ENCODE results near the gene SOX10.

SOX10 gene

DNA sequence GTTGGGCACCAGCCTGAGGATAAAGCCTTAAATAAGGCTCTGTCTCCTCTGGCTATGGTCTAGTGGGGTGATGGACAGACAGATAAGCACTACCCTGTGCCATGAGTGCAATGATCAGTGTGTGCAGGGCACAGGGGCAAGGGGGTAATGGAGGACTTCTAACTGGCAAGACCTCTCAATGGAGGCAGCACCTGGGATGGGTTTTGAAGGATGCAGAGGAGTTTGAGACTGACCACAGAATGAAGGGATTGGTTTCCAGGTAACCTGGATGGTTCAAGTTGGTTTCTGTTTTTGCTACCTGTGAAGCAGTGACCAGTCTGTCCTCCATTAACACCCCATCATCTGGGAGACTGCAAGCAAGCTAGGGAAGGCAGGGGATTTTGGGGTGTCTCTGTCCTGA lies 45.0 kb upstream of the SOX10 start:
- TF ChIP-seq, protein P1, sequence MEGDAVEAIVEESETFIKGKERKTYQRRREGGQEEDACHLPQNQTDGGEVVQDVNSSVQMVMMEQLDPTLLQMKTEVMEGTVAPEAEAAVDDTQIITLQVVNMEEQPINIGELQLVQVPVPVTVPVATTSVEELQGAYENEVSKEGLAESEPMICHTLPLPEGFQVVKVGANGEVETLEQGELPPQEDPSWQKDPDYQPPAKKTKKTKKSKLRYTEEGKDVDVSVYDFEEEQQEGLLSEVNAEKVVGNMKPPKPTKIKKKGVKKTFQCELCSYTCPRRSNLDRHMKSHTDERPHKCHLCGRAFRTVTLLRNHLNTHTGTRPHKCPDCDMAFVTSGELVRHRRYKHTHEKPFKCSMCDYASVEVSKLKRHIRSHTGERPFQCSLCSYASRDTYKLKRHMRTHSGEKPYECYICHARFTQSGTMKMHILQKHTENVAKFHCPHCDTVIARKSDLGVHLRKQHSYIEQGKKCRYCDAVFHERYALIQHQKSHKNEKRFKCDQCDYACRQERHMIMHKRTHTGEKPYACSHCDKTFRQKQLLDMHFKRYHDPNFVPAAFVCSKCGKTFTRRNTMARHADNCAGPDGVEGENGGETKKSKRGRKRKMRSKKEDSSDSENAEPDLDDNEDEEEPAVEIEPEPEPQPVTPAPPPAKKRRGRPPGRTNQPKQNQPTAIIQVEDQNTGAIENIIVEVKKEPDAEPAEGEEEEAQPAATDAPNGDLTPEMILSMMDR (conservative IDR thresholded peaks at IDR 0.05; ENCODE audit: low read length), result no peak
- TF ChIP-seq EZH2phosphoT487 (IDR thresholded peaks at IDR 0.05; ENCODE audit: borderline replicate concordance), result no peak

DNA sequence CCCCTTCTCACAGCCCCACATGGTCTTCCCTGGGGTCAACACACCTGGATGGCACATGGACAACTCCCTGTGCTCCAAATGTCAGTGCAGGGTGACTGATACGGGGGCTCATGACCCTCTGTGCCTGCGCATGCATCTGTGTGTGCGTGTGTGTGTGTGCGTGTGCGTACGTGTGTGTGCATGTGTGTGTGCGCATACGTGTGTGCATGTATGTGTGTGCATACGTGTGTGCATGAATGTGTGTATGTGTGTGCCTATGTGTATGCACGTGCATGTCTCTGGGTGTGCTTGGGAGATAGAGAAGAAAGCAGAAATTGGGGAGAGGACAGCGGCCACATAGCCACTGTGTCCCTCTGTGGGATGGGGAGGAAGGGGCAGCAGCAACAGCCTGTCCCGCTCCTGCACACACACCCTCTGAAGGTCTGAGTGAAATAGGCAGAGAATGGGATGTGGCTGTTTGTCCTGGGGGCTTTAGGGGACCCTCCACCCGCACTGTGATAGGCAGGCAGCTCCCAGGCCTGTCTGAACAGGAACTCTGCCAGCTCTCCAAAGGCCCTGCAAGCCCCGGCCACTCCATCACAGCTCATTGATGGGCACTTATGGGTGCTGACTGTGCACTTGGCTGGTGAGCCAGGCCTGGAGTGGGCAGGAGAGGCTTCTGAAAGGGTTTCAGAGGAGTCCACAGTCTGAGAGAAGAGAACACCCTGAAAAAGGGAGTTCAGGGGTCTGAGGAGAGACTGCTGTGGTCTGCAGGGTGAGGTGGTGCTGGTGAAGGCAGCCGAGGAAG lies 44.2 kb upstream of the SOX10 start:
- H3K9me3 ChIP-seq (ENCODE audit: insufficient read depth, low read depth, low read length), result no peaks in the 10 kb centered on the region
- no peaks in the 10 kb centered on the region for H3K27me3 ChIP-seq (ENCODE audit: insufficient read depth, low read length, poor library complexity, severe bottlenecking)
- H3K4me2 ChIP-seq (ENCODE audit: low read depth, low read length, poor library complexity, severe bottlenecking), result no peak overlapping the region
- TF ChIP-seq EZH2phosphoT487 (IDR thresholded peaks at IDR 0.05; ENCODE audit: borderline replicate concordance), result no peak
- TF ChIP-seq, protein P1 (conservative IDR thresholded peaks at IDR 0.05; ENCODE audit: low read length), result no peak
- H3K79me2 ChIP-seq (ENCODE audit: insufficient read depth, low read length), result no peaks in the 10 kb centered on the region
- no peak overlapping the region for H2AFZ ChIP-seq (ENCODE audit: low read length)
- H3F3A ChIP-seq (ENCODE audit: low read depth), result no peaks in the 10 kb centered on the region
- no peaks in the 10 kb centered on the region for H3K4me1 ChIP-seq (ENCODE audit: insufficient read depth, low read length, poor library complexity, severe bottlenecking)
- H4K20me1 ChIP-seq (ENCODE audit: insufficient read depth, low read length, poor library complexity, severe bottlenecking), result no peaks in the 10 kb centered on the region
- H3K9me2 ChIP-seq (replicated peaks; ENCODE audit: low read depth, low read length), result no peaks in the 10 kb centered on the region
- H3K36me3 ChIP-seq (ENCODE audit: insufficient read depth, low read length), result no peaks in the 10 kb centered on the region
- H3K9ac ChIP-seq (ENCODE audit: low read depth, low read length, poor library complexity, severe bottlenecking), result no peak overlapping the region
- H3K4me3 ChIP-seq (ENCODE audit: low read length, poor library complexity, severe bottlenecking), result no peak overlapping the region

More for the DNA sequence above, 45.0 kb upstream of the SOX10 start:
- no peaks in the 10 kb centered on the region for H3F3A ChIP-seq (ENCODE audit: low read depth)
- H3K79me2 ChIP-seq (ENCODE audit: insufficient read depth, low read length), result no peaks in the 10 kb centered on the region
- H3K4me1 ChIP-seq (ENCODE audit: insufficient read depth, low read length, poor library complexity, severe bottlenecking), result no peaks in the 10 kb centered on the region
- H3K9me3 ChIP-seq (ENCODE audit: insufficient read depth, low read depth, low read length), result no peaks in the 10 kb centered on the region
- H3K27me3 ChIP-seq (ENCODE audit: insufficient read depth, low read length, poor library complexity, severe bottlenecking), result no peaks in the 10 kb centered on the region
- no peak overlapping the region for H2AFZ ChIP-seq (ENCODE audit: low read length)
- H3K4me3 ChIP-seq (ENCODE audit: low read length, poor library complexity, severe bottlenecking), result no peak overlapping the region
- no peaks in the 10 kb centered on the region for H3K9me2 ChIP-seq (replicated peaks; ENCODE audit: low read depth, low read length)
- no peaks in the 10 kb centered on the region for H3K36me3 ChIP-seq (ENCODE audit: insufficient read depth, low read length)
- no peak overlapping the region for H3K9ac ChIP-seq (ENCODE audit: low read depth, low read length, poor library complexity, severe bottlenecking)
- no peaks in the 10 kb centered on the region for H4K20me1 ChIP-seq (ENCODE audit: insufficient read depth, low read length, poor library complexity, severe bottlenecking)
- H3K4me2 ChIP-seq (ENCODE audit: low read depth, low read length, poor library complexity, severe bottlenecking), result no peak overlapping the region

DNA sequence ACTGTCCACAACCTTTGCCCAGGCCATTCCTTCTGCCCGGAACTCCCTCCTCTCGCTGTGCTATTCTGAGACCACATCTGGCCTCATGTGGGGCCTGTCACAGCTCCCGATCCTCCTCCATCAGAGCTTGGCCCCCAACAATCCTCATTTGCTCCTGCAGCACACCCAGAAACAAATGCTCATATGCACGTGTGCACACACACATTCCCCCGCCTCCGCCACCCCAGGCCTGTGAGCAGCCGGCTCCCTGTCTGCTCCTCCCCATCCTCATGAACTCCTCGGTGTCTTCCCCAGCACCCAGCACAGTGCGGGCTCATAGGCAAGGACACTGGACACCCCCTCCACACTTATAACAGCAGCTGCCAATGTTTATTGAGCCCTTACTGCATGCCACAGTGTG lies 43.1 kb upstream of the SOX10 start:
- H3F3A ChIP-seq (ENCODE audit: low read depth), result no peaks in the 10 kb centered on the region
- H3K36me3 ChIP-seq (ENCODE audit: insufficient read depth, low read length), result no peaks in the 10 kb centered on the region
- no peaks in the 10 kb centered on the region for H3K4me1 ChIP-seq (ENCODE audit: insufficient read depth, low read length, poor library complexity, severe bottlenecking)
- H3K4me2 ChIP-seq (ENCODE audit: low read depth, low read length, poor library complexity, severe bottlenecking), result no peak overlapping the region
- no peak overlapping the region for H3K4me3 ChIP-seq (ENCODE audit: low read length, poor library complexity, severe bottlenecking)
- H2AFZ ChIP-seq (ENCODE audit: low read length), result no peak overlapping the region
- H3K9ac ChIP-seq (ENCODE audit: low read depth, low read length, poor library complexity, severe bottlenecking), result no peak overlapping the region
- H3K27me3 ChIP-seq (ENCODE audit: insufficient read depth, low read length, poor library complexity, severe bottlenecking), result no peaks in the 10 kb centered on the region
- H3K9me2 ChIP-seq (replicated peaks; ENCODE audit: low read depth, low read length), result no peaks in the 10 kb centered on the region
- TF ChIP-seq EZH2phosphoT487 (IDR thresholded peaks at IDR 0.05; ENCODE audit: borderline replicate concordance), result no peak
- TF ChIP-seq, protein P1 (conservative IDR thresholded peaks at IDR 0.05; ENCODE audit: low read length), result no peak
- no peaks in the 10 kb centered on the region for H4K20me1 ChIP-seq (ENCODE audit: insufficient read depth, low read length, poor library complexity, severe bottlenecking)
- no peaks in the 10 kb centered on the region for H3K79me2 ChIP-seq (ENCODE audit: insufficient read depth, low read length)
- no peaks in the 10 kb centered on the region for H3K9me3 ChIP-seq (ENCODE audit: insufficient read depth, low read depth, low read length)

All from Loucy (cell line).